H1 (cell line): ENCODE measurements around the gene ACTR2. TPM values are rescaled to one million over a fixed set of nuclear protein-coding genes. Genes with fewer than 3 reads are reported as not detected.

Source experiments
- CTCF ChIA-PET: fragments of 300-600 bp; sonication (Branson Sonifier 250); formaldehyde crosslinking; loops from one replicate; lab custom pipeline; 2021; ENCODE audit not compliant: partially characterized antibody; lab: Charles Lee
- POLR2A ChIA-PET: fragments of 300-600 bp; sonication (Branson Sonifier 250); formaldehyde crosslinking; loops from one replicate; lab custom pipeline; 2021; ENCODE audit warnings: inconsistent platforms; ENCODE audit not compliant: partially characterized antibody; lab: Charles Lee
- DNase-seq, 2 experiments: peaks; one replicate each; pipeline versions ENCODE4 v3.0.0 to v3.0.0-alpha.2; 2010 to 2022; ENCODE audit warnings: low spot score in 2 of 2, low read depth in 1 of 2, mixed read lengths in 1 of 2
- FAIRE-seq: peaks from 2 replicates; lab custom pipeline; 2011; peaks lifted over from hg19 to GRCh38; lab: Jason Lieb, UNC
- H2AFZ ChIP-seq: 2 replicates; pipeline ENCODE4 v1.8.1; 2012; ENCODE audit warnings: low read length, inconsistent platforms
- H2AK5ac ChIP-seq: 2 replicates; pipeline ENCODE4 v1.6.1; 2013; ENCODE audit warnings: low read depth, low read length
- H2BK120ac ChIP-seq: replicated peaks from 2 replicates; pipeline ENCODE3; 2013; ENCODE audit warnings: low read depth, low read length, inconsistent platforms
- H2BK12ac ChIP-seq: 2 replicates; pipeline ENCODE4 v1.6.1; 2013; ENCODE audit warnings: low read depth, low read length
- H2BK15ac ChIP-seq: 2 replicates; pipeline ENCODE4 v1.6.1; 2013; ENCODE audit warnings: low read length
- H2BK20ac ChIP-seq: 2 replicates; pipeline ENCODE4 v1.6.1; 2013; ENCODE audit warnings: low read length
- H2BK5ac ChIP-seq: 2 replicates; pipeline ENCODE4 v1.6.1; 2013; ENCODE audit warnings: low read depth, low read length
- H3K14ac ChIP-seq: 2 replicates; pipeline ENCODE4 v1.6.1; 2013; ENCODE audit warnings: inconsistent platforms; ENCODE audit not compliant: insufficient read length
- H3K18ac ChIP-seq: 2 replicates; pipeline ENCODE4 v1.6.1; 2013; ENCODE audit warnings: low read length; ENCODE audit errors: extremely low read depth
- H3K23ac ChIP-seq: 2 replicates; pipeline ENCODE4 v1.6.1; 2013; ENCODE audit warnings: inconsistent platforms; ENCODE audit not compliant: insufficient read length
- H3K23me2 ChIP-seq: 2 replicates; pipeline ENCODE4 v1.6.1; 2013; ENCODE audit warnings: low read depth, low read length
- H3K27ac ChIP-seq: 2 replicates; pipeline ENCODE4 v1.6.1; 2011; ENCODE audit warnings: low read depth, low read length, inconsistent platforms
- H3K27me3 ChIP-seq, 4 experiments: replicated peaks in 1 of 4; 1 replicate in 1 of 4; 2 replicates in 3 of 4; pipeline versions ENCODE4 v1.6.1 to v1.8.1; 2011 to 2013; ENCODE audit warnings: low read length in 3 of 4, mild to moderate bottlenecking in 3 of 4, inconsistent platforms in 2 of 4, mixed read lengths in 2 of 4, moderate library complexity in 1 of 4; ENCODE audit not compliant: control insufficient read depth in 3 of 4, insufficient read depth in 3 of 4; ENCODE audit errors: extremely low read depth in 1 of 4
- H3K36me3 ChIP-seq, 4 experiments: 2 replicates each; pipeline versions ENCODE4 v1.6.1 to v1.8.1; 2011 to 2013; ENCODE audit warnings: mild to moderate bottlenecking in 4 of 4, low read length in 3 of 4, moderate library complexity in 2 of 4, control low read depth in 1 of 4, inconsistent platforms in 1 of 4; ENCODE audit not compliant: insufficient read depth in 4 of 4, control insufficient read depth in 2 of 4
- H3K4ac ChIP-seq: replicated peaks from 2 replicates; pipeline ENCODE3; 2013; ENCODE audit warnings: low read length, low read depth, mixed read lengths, inconsistent platforms; ENCODE audit not compliant: insufficient read length
- H3K4me1 ChIP-seq, 4 experiments: replicated peaks in 1 of 4; 1 replicate in 1 of 4; 2 replicates in 3 of 4; pipeline versions ENCODE4 v1.6.1 to v1.8.1; 2011 to 2013; ENCODE audit warnings: low read length in 3 of 4, inconsistent platforms in 2 of 4, mixed read lengths in 1 of 4; ENCODE audit not compliant: insufficient read depth in 4 of 4, control insufficient read depth in 3 of 4
- H3K4me2 ChIP-seq, 2 experiments: 2 replicates each; pipeline versions ENCODE4 v1.6.1 to v1.8.1; 2011 to 2013; ENCODE audit warnings: low read depth in 2 of 2, low read length in 2 of 2, control low read depth in 1 of 2, inconsistent platforms in 1 of 2, mild to moderate bottlenecking in 1 of 2; ENCODE audit not compliant: insufficient read depth in 1 of 2
- H3K4me3 ChIP-seq, 4 experiments: fragments of 200-600, 300-600 bp in 1 of 4; sonication (generic), shearing (Covaris generic), sonication (Bioruptor Twin) in 1 of 4; 2 replicates each; pipeline versions ENCODE4 v1.5.1 to v1.8.1; 2011 to 2016; ENCODE audit warnings: low read length in 4 of 4, low read depth in 3 of 4, control low read depth in 2 of 4, inconsistent platforms in 2 of 4, mild to moderate bottlenecking in 2 of 4, mixed read lengths in 1 of 4, moderate library complexity in 1 of 4; ENCODE audit not compliant: insufficient read depth in 2 of 4; ENCODE audit errors: extremely low read depth in 1 of 4
- H3K56ac ChIP-seq: replicated peaks from 2 replicates; pipeline ENCODE3; 2013; ENCODE audit warnings: low read depth, mild to moderate bottlenecking, mixed read lengths, low read length, inconsistent platforms; ENCODE audit not compliant: insufficient read length
- H3K79me1 ChIP-seq: 2 replicates; pipeline ENCODE4 v1.6.1; 2013; ENCODE audit warnings: low read depth, low read length, control low read depth
- H3K79me2 ChIP-seq, 2 experiments: 2 replicates each; pipeline versions ENCODE4 v1.6.1 to v1.8.1; 2012 to 2013; ENCODE audit warnings: low read length in 2 of 2, mild to moderate bottlenecking in 2 of 2, inconsistent platforms in 1 of 2; ENCODE audit not compliant: insufficient read depth in 2 of 2, control insufficient read depth in 1 of 2
- H3K9ac ChIP-seq, 4 experiments: replicated peaks in 1 of 4; 1 replicate in 1 of 4; 2 replicates in 3 of 4; pipeline versions ENCODE4 v1.6.1 to v1.8.1; 2011 to 2013; ENCODE audit warnings: low read depth in 3 of 4, low read length in 3 of 4, control low read depth in 2 of 4, mild to moderate bottlenecking in 2 of 4, moderate library complexity in 2 of 4, inconsistent platforms in 1 of 4; ENCODE audit errors: extremely low read depth in 1 of 4
- H3K9me3 ChIP-seq, 2 experiments: 2 replicates each; pipeline versions ENCODE4 v1.6.1 to v1.8.1; 2012 to 2013; ENCODE audit warnings: mild to moderate bottlenecking in 2 of 2, moderate library complexity in 2 of 2, control low read depth in 1 of 2, inconsistent platforms in 1 of 2, low read depth in 1 of 2, low read length in 1 of 2, mixed read lengths in 1 of 2; ENCODE audit not compliant: insufficient read depth in 2 of 2
- H4K20me1 ChIP-seq, 2 experiments: replicated peaks in 1 of 2; 2 replicates each; pipeline versions ENCODE3 to v1.8.1; 2011 to 2013; ENCODE audit warnings: inconsistent platforms in 2 of 2, low read length in 2 of 2, mild to moderate bottlenecking in 1 of 2; ENCODE audit not compliant: insufficient read depth in 2 of 2, control insufficient read depth in 1 of 2
- H4K5ac ChIP-seq: 2 replicates; pipeline ENCODE4 v1.6.1; 2013; ENCODE audit warnings: low read length, low read depth, mixed read lengths, inconsistent platforms; ENCODE audit not compliant: insufficient read length
- H4K8ac ChIP-seq: 2 replicates; pipeline ENCODE4 v1.8.0; 2013; ENCODE audit warnings: mild to moderate bottlenecking, moderate library complexity, low read length, inconsistent platforms; ENCODE audit not compliant: insufficient read depth; ENCODE audit errors: extremely low read depth
- H4K91ac ChIP-seq: replicated peaks from 2 replicates; pipeline ENCODE3; 2013; ENCODE audit warnings: low read length, mixed read lengths, inconsistent platforms; ENCODE audit not compliant: insufficient read length
- ATF2 ChIP-seq: IDR thresholded peaks from 2 replicates; pipeline ENCODE4 v1.6.1; 2012; ENCODE audit warnings: low read length, inconsistent platforms
- BACH1 ChIP-seq: IDR thresholded peaks from 2 replicates; pipeline ENCODE4 v1.6.1; 2012; ENCODE audit warnings: low read length, improper control_type of control experiment
- CHD1 ChIP-seq: IDR thresholded peaks from 2 replicates; pipeline ENCODE4 v1.6.1; 2012; ENCODE audit warnings: low read depth, low read length, improper control_type of control experiment
- GTF2F1 ChIP-seq: IDR thresholded peaks from 2 replicates; pipeline ENCODE4 v1.6.1; 2012; ENCODE audit warnings: low read depth, low read length, improper control_type of control experiment, borderline replicate concordance
- KDM1A ChIP-seq: fragments of 200-600, 300-600 bp; sonication (generic); IDR thresholded peaks from 2 replicates; pipeline ENCODE4 v1.7.1; 2016; ENCODE audit warnings: mild to moderate bottlenecking, low read length, borderline replicate concordance
- KDM5A ChIP-seq: fragments of 200-600 bp; IDR thresholded peaks from 2 replicates; pipeline ENCODE4 v1.7.1; 2012; ENCODE audit warnings: mild to moderate bottlenecking, low read length, inconsistent platforms, mixed read lengths
- MAFK ChIP-seq: IDR thresholded peaks from 2 replicates; pipeline ENCODE4 v1.6.1; 2012; ENCODE audit warnings: low read depth, mild to moderate bottlenecking, improper control_type of control experiment, low read length
- POU5F1 ChIP-seq: IDR thresholded peaks from 2 replicates; pipeline ENCODE4 v1.6.1; 2011; ENCODE audit warnings: low read depth, mild to moderate bottlenecking, low read length, moderate library complexity
- RAD21 ChIP-seq, 2 experiments: IDR thresholded peaks in 1 of 2; conservative IDR thresholded peaks in 1 of 2; 2 replicates each; pipeline ENCODE4 v1.6.1; 2011; ENCODE audit warnings: low read depth in 2 of 2, low read length in 2 of 2, improper control_type of control experiment in 1 of 2, inconsistent platforms in 1 of 2, mild to moderate bottlenecking in 1 of 2, moderate library complexity in 1 of 2
- SAP30 ChIP-seq: fragments of 300-600 bp; sonication (generic); IDR thresholded peaks from 2 replicates; pipeline ENCODE4 v1.7.1; 2012; ENCODE audit warnings: low read length, moderate library complexity, mild to moderate bottlenecking, inconsistent platforms; ENCODE audit not compliant: insufficient read depth, insufficient replicate concordance
- SIN3A ChIP-seq, 2 experiments: IDR thresholded peaks in 1 of 2; conservative IDR thresholded peaks in 1 of 2; 2 replicates each; pipeline ENCODE4 v1.6.1; 2011 to 2012; ENCODE audit warnings: low read length in 2 of 2, improper control_type of control experiment in 1 of 2, low read depth in 1 of 2, mild to moderate bottlenecking in 1 of 2
- TEAD4 ChIP-seq: IDR thresholded peaks from 2 replicates; pipeline ENCODE4 v1.6.1; 2012; ENCODE audit warnings: low read depth, low read length, inconsistent platforms, mixed read lengths
- WGBS, 2 experiments: shearing (Covaris generic) in 1 of 2; methylation state at CpG; one replicate each; pipeline versions ENCODE4 v1.1.6 to v1.1.7; 2013 to 2015; ENCODE audit warnings: low lambda C conversion rate in 2 of 2, mixed read lengths in 2 of 2, inconsistent platforms in 1 of 2, low coverage in 1 of 2, missing lambda C conversion rate in 1 of 2; ENCODE audit not compliant: insufficient replicate concordance in 2 of 2, insufficient coverage in 1 of 2, insufficient read length in 1 of 2; ENCODE audit errors: extremely low coverage in 1 of 2, missing lambda C conversion rate in 1 of 2; 5-methylcytosine and 5-hydroxymethylcytosine counted together
- polyA plus RNA-seq, 7 experiments: library from polyadenylated mRNA; depleted of rRNA in 3 of 7; stranded (reverse) in 5 of 7; unstranded in 2 of 7; fragments of >200 nt in 5 of 7; fragments of 200-250 nt in 2 of 7; gene quantifications; 1 replicate in 5 of 7; 2 replicates in 1 of 7; 4 replicates in 1 of 7; pipeline versions ENCODE4 v1.2.1 to v1.2.3, GENCODE V29; 2011 to 2013; ENCODE audit warnings: missing spikeins in 2 of 7, mixed read lengths in 2 of 7
- total RNA-seq: library from RNA; stranded (reverse); fragmentation: NEBNext Ultra II Directional; extraction: Animal tissue kit (Norgen Biotek cat#: 25700); gene quantifications from 2 replicates; pipeline ENCODE4 v1.2.1, GENCODE V29; 2021

The ACTR2 gene
- total and polyA plus RNA-seq, 2 of the 8 experiments (the other 6 are each of a cell fraction or from before 2014, with no cell fraction given): 28.3 to 171 TPM

GRCh38 chr2:65293376-65293775 lies 65.7 kb downstream of the ACTR2 start:
- H4K5ac ChIP-seq: no peak overlapping the region
- no peak overlapping the region for H3K4me2 ChIP-seq
- DNase-seq (no peak), FAIRE-seq (no peak)
- H2AFZ ChIP-seq: no peak overlapping the region
- CTCF ChIA-PET: interaction anchor here (0.6 to 2.0 kb wide), 13 partner anchors 9 to 376 kb away, joined by 3 to 5 read pairs (median 4); no protein-coding TSS in a partner anchor
- no peak overlapping the region for H2AK5ac ChIP-seq
- no peak overlapping the region for H3K4ac ChIP-seq
- no peak overlapping the region for H2BK5ac ChIP-seq
- H3K27ac ChIP-seq: no peak overlapping the region
- H4K91ac ChIP-seq: no peak overlapping the region
- no peak overlapping the region for H2BK15ac ChIP-seq
- no peak overlapping the region for H3K18ac ChIP-seq
- no peak overlapping the region for H3K9ac ChIP-seq
- no peaks in the 10 kb centered on the region for H3K79me2 ChIP-seq
- H4K8ac ChIP-seq: no peak overlapping the region
- no peak overlapping the region for H3K14ac ChIP-seq
- no peaks in the 10 kb centered on the region for H3K79me1 ChIP-seq
- H3K4me1 ChIP-seq: peaks cover 0 to 4% (median under 1%) of the 10 kb centered on the region in 4 experiments; a peak in 1 of 7 replicates
- no peaks in the 10 kb centered on the region for H3K23me2 ChIP-seq
- no peak overlapping the region for H3K56ac ChIP-seq
- H3K23ac ChIP-seq: no peak overlapping the region
- H3K4me3 ChIP-seq: no peak overlapping the region
- POLR2A ChIA-PET: interaction anchor here (0.9 to 1.3 kb wide), 2 partner anchors 25 to 137 kb away, joined by 3 to 5 read pairs; no protein-coding TSS in a partner anchor
- H2BK120ac ChIP-seq: no peak overlapping the region
- H3K27me3 ChIP-seq: no peaks in the 10 kb centered on the region; a peak in 1 of 7 replicates
- no peak overlapping the region for H2BK12ac ChIP-seq
- no peaks in the 10 kb centered on the region for H3K36me3 ChIP-seq
- peaks cover 0 to 1% of the 10 kb centered on the region in 2 experiments for H4K20me1 ChIP-seq
- no peak overlapping the region for H2BK20ac ChIP-seq
- WGBS, 2 experiments: 85% methylated on average over 5 of the region's 5 CpGs; no CpG with 5 or more reads in 1 of the 2 experiments
- H3K9me3 ChIP-seq: no peaks in the 10 kb centered on the region
- no peak for TF ChIP-seq CHD1
- TF ChIP-seq ATF2: no peak
- no peak for TF ChIP-seq TEAD4
- TF ChIP-seq SAP30: no peak
- no peak for TF ChIP-seq KDM5A
- TF ChIP-seq POU5F1: no peak
- TF ChIP-seq GTF2F1: no peak
- TF ChIP-seq RAD21 (IDR thresholded peaks at IDR 0.05 in 1 of 2, conservative IDR thresholded peaks at IDR 0.05 in 1 of 2; ENCODE audit: low read depth in 2 of 2, low read length in 2 of 2): no peak
- no peak for TF ChIP-seq BACH1
- TF ChIP-seq MAFK: no peak
- TF ChIP-seq SIN3A (conservative IDR thresholded peaks at IDR 0.05 in 1 of 2, IDR thresholded peaks at IDR 0.05 in 1 of 2; ENCODE audit: low read depth in 1 of 2, low read length in 2 of 2): no peak
- no peak for TF ChIP-seq KDM1A
